ENCODE results near the gene FN3KRP.
"Not testable (repeated sequence)": the region's sequence is repeated elsewhere in the genome, so short reads cannot be mapped to it uniquely, and the experiment has no call there.

FN3KRP gene

GRCh38 chr17:82745524-82745923 is 29.0 kb downstream of the FN3KRP start:
- no peak for DNase-seq

GRCh38 chr17:82748756-82749155 is 32.2 kb downstream of the FN3KRP start:
- DNase-seq, result no peak

- DNase-seq, result peak; percentile 23
Observed at GRCh38 chr17:82750241-82750908, 33.9 kb downstream of the FN3KRP start.

GRCh38 chr17:82751171-82751570 is 34.7 kb downstream of the FN3KRP start:
- DNase-seq, result no peak

DNA sequence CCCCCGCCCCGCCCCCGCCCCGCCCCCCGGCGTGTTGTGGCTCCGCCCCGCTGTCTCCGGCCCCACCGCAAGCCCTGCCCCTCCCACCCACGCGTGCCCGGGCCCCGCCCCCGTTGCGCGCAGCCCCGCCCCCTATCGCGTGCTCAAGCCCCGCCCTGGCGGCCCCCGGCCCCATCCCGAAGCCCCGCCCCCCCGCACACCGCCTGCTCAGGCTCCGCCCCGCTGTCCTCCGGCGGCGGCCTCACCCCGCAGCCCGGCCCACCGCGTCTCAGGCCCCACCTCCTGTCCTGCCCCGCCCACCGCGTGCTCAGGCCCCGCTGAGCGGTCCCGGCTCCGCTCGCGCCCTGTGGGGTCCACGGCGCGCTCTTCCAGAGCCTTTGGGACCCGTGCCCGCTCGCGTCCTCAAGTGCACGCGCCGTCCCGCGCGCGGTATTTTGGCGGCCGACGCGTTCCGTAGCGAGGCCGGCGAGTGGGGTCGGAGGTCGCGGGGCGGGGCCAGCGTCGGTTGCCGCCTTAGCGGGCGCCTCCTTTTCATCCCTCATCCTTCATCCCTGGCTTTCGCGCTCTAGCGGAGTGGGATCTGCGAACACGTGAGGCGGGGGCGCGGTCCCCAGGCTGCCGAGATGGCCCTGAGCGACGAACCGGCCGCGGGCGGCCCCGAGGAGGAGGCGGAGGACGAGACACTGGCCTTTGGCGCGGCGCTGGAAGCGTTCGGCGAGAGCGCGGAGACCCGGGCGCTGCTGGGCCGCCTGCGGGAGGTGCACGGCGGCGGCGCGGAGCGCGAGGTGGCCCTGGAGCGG is 35.3 kb downstream of the FN3KRP start, which contains the start of gene TBCD:
TSS of gene TBCD (plus strand) at position 495 of the 800 bp plus-strand sequence. CDS start at position 624, 129 bp downstream.
- DNase-seq, result peak; percentile 88

DNA sequence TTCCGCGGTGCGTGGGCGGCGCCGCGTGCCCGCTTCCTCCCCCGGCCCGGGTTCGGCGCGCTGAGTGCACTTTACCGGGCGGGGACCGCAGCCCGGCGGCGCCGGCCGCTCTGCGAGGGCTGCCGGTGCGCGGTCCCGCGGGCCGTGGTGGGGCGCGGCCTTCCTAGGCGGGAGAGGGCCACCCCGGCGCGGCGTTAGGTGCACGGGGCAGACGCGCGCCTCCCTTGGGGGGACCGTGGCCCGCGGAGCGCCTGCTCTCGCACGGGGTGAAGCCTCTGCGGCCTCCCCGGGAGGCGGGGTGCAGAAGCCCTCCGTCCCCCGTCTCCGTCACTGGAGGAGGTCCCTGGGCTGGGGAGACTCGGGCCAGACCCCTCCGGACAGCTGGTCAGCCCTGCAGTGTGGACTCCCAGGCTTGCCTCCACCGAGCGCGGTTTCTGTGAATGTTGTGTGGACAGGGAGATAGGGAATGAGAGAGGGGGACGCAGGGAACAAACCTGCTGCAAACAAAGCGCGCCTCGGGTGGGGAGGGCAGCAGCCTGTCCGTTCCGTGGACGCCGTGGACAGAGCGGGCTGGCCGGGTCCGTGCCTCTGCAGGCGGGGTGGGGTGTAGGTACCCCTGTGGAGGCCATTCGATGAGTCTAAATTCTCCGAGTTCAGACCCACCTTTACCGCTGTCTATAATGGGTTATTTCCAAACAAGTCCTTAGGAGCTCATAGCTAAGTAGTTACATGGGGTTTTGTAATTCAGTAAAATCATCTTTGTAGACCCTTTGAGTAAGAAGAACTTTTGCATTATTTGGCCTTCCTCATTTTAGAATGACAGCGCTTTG is 36.1 kb downstream of the FN3KRP start:
- DNase-seq, result peak; percentile 62

DNA sequence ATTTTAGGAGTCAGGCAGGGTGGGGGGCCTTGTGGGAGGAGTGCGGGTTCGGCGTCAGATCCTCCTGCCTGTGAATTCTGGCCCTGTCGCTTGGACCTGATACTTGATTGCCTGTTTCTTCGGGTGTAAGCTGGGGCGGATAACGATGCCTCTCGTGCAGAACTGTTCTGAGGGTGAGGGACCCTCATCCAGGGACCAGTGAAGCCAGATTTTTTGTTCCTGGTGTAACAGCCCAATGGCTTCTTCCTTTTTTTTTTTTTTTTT is 36.6 kb downstream of the FN3KRP start:
- no peak for DNase-seq

GRCh38 chr17:82754297-82755208 is 38.0 kb downstream of the FN3KRP start:
- no peak for DNase-seq

DNA sequence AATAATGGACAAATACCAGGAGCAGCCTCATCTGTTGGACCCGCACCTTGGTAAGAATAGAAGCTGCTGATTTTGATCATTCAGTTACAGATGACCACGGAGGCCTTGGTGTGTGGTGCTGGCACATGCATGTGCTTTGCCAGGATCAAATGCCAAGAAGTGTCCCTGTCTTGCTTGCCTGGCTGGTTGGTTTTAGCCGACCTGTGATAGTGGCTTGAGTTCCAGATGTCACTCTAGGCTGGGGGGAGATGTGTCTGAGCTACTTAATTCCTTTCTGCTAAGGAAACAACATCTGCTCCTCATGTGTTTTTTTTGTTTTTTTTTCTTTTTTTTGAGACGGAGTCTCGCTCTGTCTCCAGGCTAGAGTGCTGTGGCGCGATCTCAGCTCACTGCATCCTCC is 39.7 kb downstream of the FN3KRP start:
- DNase-seq, result no peak

DNA sequence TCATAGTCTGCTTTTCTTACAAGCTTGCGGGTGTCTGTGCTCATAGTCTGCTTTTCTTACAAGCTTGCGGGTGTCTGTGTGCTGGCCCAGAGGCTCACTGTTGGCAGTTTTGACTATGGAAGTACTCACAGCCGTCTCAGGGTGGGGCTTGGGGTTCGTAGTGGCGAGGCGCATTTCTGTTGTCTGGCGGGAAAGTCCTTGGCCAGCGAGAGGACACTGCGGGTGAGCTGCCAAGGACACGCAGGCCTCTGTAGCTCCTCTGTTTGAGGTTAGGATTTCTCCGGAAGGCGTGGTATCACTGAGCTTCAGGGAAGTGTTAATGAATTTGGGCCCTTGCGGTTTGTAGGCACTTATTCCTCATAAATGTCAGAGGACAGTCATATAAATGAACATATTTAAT is 48.9 kb downstream of the FN3KRP start:
- no peak for DNase-seq

- DNase-seq, result no peak
Observed at GRCh38 chr17:82767041-82767754, 50.7 kb downstream of the FN3KRP start.

DNA sequence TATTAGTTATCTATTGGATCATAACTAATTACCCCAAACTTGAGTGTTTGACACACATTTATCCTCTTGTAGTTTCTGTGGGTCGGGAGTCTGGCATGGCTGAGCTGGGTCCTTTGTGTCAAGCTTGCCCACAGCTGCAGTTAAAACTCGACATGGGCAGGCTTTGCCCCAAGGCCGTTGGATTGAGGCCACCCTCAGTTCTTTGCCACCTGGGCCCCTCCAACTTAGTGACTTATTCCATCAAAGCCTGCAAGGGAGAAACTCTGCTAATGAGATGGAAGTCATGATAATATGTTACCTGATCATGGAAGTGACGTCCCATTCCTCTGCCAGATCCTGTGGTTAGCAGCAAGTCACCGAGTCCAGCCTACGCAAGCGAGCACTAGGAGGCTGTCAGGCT is 52.5 kb downstream of the FN3KRP start:
- DNase-seq, result no peak

DNA sequence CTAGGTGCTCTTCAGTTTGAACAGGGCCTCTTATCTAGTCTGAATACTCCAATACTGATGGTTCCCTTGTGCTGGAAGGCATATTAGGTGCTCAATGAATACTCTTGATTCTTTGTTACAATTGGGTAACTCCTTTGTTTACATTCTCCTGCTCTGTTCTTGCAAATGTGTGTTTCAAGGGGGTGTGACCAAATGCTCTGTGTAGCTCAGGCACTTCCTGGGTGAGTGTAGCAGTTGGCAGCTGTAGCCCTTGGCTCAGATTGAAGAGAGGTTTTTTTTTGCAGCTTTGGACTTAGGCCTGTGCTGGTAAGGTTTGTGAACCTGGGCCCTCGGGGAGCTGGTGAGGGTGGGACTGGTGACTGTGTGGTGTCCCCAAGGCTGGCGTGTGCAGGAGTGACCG is 55.5 kb downstream of the FN3KRP start:
- DNase-seq, result no peak

- DNase-seq, result not testable (repeated sequence)
Observed at GRCh38 chr17:82774456-82774855, 58.0 kb downstream of the FN3KRP start.

DNA sequence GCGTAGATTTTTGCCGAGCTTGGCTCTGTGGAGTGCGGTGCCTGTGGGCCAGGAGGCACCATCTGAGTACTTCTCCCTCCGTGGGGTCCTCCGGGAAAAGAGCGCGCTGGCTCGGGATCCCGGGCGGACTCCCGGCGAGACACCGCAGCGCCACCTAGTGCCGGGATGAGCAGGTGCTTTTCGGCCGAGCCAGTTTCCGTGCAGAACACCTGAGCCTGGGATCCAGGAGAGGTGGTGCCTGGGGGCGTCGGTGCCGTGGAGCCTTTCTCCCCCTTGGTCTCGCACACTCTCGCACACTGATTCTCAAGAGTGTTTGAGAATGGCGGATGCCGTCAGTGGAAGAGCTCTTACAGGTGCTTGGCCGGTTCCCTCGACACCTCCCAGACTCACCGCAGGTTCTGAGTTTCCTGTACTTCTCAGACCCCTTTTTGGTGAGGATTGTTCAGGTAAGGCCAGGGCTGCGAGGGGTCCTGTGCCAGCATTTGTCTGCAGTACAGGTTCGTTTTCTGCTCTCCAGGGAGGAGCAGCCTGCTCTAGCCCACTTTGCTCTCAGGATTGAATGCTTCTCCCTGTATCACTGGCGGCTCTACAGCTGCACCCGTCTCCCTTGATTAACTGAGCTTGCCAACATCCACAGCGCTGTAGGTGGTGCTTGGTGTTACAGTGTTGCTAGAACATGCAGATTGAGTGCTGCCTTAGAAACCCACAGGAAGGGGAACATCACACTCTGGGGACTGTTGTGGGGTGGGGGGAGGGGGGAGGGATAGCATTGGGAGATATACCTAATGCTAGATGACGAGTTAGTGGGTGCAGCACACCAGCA is 58.7 kb downstream of the FN3KRP start:
- peak; percentile 54 for DNase-seq

DNA sequence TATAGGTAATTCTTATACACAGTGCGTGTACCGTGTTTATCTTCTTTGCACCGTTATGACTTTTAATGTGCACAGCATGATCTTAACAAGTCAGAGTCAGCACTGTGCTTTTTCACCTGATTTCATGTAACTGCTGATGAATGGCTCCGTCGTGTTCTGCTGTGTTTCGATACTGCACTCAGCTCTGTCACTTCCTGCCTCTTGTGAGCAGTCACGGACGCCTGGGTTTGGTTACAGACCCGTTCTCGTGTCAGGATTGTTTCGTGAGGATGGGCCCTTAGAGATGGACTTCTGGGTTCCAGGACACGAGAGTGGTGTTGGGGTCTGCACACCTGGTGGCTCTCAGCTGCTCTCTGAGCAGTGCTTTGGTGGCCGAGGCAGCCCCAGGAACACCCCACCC is 59.9 kb downstream of the FN3KRP start:
- DNase-seq, result no peak
